Activated CD4-positive, alpha-beta T cell treated with anti-CD3 and anti-CD28 coated beads, Interleukin-10, Interleukin-2, amounts not matched to agents 100 ng/mL and 50 ng/mL, durations not matched to agents 16 hours and 8 hours (primary cell): ENCODE measurements around the gene SUCLA2.
A peak's percentile ranks its signal among the peaks of the same experiment; 100 is the strongest.
"Not testable (repeated sequence)": the region's sequence is repeated elsewhere in the genome, so short reads cannot be mapped to it uniquely, and the experiment has no call there.

Source experiments
- DNase-seq: peaks from one replicate; pipeline ENCODE4 v3.0.0-alpha.2; 2020

Gene SUCLA2

DNA sequence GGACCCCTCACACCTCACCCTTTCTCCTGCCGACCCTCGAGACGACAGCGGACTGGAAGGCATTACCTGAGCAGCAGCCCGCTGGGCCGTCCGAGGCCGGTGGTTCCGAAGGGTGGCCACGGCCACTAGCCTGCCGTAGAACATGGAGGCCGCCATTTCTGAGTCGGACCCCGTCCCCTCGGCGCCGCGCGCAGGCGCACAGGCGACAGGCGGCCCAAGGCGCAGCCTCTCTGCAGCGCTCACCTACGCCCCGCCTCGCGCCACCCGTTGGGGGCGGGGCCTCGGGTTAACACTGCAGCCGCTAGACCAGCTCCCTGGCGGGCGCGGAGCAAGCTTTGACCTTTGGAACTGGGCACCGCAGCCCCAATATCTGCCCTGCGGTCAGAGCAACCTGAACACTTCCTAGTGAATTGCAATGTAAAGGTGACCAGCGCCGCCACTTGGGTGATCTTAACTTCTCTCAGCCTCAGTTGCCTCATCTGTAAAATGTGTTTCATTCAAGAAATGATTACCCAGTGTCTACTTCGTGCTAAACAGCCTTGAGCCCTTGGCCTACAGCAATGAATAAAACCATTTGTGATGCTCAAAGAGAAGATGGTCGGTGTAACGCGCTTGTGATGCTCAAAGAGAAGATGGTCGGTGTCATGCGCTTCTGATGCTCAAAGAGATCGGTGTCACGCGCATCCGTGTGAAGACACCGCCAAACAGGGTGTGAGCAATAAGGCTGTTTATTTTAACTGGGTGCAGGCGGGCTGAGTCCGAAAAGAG, at the start of gene SUCLA2:
Gene SUCLA2, minus strand, starts transcription at position 160 of the 768 bp plus-strand sequence. Its CDS starts 4 bp downstream, at position 156.
- peak; percentile 97 for DNase-seq

DNA sequence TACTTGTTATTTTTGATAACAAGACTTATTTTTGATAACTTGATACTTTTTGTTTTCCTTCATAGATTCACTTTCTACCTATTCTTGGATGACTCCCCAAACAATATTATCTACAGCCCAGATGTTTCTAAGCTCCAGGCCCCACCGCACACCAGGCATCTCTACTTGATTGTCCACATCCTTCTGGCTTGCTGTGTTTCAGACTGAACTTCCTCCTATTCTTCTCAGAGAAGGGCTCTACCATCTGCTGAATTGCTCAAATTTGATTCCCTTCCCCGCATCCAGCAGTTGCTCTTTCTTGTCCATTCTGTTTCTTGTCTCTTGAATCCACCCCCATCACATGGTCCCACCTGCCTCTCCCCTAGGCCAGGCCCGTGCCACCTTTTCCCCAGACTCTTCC, 49.5 kb upstream of the SUCLA2 start:
- DNase-seq = no peak

DNA sequence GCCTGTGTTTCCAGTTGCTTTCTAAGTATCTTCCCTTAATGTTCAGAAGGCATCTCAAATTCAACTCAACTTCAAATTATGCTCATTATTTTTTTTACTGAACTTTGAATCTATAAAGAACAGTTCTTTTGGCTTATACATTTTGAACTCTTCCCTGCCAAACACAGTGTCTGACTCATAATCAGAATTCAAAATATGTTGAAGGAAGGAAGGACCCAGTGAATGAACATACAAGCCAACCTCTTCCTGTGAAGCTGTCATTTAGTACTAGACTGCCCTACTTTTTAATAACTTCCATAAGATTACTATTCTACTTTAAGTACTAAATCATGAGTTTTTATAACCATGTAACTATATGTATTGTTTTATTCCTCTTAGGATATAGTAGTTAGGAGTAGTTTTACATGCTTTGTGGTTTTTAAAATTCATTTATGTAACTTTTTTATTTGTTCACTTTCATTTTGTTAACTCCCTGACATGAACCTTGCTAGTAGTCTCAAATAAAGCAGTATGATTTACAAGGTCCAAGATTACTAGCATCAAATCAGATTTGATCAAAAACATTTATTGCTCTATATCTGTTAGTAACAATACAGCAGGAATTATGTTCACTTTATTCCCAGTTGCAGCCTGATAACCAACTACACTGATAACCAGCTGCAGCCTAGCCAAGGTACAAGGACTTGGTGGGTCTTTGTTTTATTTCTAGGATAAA, 42.9 kb upstream of the SUCLA2 start:
- DNase-seq = peak; percentile 61

DNA sequence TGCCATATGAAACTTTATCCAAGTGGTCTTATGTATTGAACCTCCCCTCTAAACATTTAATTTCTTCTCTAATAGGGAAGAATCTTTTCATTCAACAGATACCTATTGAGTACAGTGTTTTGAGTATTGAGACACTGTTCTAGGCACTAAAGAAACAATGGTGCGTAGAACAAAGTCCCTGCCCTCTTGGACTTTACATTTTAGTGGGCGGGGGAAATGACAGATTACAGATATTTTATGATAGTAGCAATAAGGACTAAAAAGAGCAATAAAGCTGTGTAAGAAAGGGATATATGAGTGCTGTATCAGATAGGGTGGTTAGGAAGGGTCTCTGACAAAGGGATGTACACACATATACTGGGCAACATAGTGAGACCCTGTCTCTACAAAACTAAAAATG, 41.8 kb upstream of the SUCLA2 start:
- DNase-seq = no peak

- no peak for DNase-seq
These were observed 39.8 kb upstream of the SUCLA2 start for GRCh38 chr13:48040896-48041295.

- DNase-seq = no peak
These were observed 39.0 kb upstream of the SUCLA2 start for GRCh38 chr13:48040049-48040448.

DNA sequence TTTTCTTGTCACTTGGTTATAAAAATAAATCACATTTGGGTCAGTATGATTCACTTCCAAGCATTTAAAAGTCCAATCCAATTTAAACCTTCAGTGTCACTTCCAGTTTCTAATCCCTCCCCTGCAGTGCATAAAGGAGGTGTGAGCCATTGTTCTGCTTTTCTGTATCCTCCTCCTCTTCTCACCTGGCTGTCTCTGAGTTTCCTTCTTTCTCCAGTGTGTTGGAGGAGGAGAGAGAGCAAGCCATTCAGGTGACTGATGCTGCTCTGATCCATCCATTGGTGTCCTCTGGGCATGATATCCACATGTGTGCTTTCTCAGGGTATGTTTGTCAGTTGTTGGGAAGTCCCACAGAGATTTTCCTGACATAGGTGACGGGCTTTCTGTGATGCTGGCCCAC, 37.7 kb upstream of the SUCLA2 start:
- no peak for DNase-seq

DNA sequence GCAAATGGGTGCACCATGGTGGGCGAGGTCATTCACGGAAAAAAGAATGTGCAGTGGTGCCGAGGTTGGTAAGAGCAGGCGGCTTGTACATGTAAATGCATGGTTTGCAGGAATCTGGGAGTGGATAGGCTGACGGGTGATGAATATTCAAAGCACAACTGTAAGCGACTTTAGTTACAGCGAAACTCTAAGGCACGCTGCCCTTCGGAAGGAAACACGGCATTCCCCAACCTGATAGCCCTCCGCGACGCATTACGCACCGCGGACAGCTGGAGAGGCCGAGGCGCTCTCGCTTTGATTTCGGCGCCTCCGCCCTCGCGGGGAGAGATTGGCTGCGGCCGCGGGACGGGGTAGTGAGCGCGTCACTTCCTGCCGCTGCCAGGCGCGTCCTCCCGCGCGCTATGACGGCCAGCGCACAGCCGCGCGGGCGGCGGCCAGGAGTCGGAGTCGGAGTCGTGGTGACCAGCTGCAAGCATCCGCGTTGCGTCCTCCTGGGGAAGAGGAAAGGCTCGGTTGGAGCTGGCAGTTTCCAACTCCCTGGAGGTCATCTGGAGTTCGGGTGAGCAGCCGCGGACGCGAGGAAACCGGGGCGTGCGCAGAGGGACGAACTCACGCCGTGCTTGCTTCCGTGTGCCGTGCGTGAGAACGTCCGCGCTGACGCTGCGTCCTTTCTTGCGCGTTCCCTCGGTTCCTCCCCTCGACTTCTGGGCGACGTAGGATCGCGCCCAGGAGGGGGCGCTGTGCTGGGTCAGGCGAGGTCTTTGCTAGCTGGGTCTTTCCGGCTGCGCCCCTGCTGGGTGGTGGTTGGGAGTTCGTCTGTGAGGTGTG, 36.5 kb upstream of the SUCLA2 start, which contains the start of gene NUDT15:
Gene NUDT15, plus strand, starts transcription at position 381 of the 828 bp plus-strand sequence. Its CDS starts 21 bp downstream, at position 402.
- DNase-seq = peak; percentile 97

DNA sequence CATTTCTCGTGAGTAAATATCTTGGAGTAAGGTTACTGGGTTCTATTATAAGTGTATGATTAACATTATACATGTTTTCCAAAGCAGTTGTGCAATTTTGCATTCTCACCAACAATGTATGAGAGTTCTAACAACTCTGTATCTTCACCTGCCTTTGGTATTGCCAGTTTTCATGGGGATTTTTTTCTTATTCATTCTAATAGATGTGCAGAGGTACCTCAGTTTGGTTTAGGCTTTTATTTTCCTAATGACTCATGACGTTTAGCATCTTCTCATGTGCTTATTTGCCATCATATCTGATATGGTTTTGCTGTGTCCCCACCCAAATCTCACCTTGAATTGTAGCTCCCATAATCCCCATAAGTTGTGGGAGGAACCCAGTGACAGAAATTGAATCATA, 28.8 kb upstream of the SUCLA2 start:
- DNase-seq = no peak

GRCh38 chr13:48028066-48028465, 27.0 kb upstream of the SUCLA2 start:
- DNase-seq = no peak

DNA sequence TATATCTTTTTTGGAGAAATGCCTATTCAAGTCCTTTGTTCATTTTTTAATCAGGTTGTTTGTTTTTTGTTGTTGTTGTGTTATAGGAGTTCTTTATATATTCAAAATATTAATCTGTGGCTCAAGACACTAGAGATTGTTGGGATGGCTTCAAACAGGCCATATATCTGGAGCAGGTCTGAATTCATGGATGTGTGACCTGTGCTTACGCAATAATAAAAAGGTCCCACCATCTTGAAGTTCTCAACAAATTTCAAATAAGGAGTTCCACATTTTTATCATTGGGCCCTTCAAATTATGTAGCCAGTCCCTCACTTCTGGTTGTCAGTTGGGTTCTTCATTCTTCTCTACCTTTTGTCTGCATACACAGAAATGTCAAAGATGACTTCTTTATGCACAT, 18.7 kb upstream of the SUCLA2 start:
- DNase-seq = no peak

GRCh38 chr13:48018637-48019036, 17.6 kb upstream of the SUCLA2 start:
- DNase-seq = no peak

DNA sequence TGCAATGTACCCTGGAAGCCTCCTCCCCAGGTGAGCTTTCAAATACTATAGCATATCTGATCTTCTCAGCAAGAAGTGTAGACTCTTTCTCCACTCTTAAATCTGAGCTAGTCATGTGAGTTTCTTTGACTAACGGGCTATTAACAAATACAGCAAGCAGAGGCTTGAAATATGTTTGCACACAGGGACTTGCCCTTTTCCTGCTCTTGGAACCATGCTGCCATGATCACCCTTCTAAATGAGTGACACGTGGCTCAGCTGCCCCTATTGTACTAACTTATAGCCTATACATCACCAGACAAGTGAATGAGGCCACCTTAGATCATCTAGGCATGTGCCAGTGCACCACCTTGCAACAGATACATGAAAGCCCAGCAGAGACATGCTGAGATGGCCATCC, 13.3 kb upstream of the SUCLA2 start:
- DNase-seq = no peak

DNA sequence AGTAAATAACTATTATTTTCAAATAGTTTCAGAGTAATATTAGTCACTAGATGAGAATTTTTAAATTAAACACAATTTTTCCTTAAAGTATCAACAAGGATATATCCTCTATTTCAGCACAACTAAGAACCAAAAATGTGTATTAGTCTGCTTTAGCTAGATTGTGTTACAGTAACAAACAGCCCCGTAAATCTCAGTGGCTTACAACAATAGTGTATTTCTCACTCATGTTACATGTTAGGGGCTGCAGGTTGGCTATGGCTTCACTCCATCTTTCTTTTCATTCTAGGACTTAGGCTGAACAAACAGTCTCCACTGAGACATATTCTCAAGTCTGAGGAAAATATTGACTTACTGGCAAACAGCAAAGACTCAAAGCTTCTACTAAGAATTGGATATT, 11.6 kb upstream of the SUCLA2 start:
- no peak for DNase-seq

GRCh38 chr13:48010698-48011097, 9.6 kb upstream of the SUCLA2 start:
- no peak for DNase-seq

DNA sequence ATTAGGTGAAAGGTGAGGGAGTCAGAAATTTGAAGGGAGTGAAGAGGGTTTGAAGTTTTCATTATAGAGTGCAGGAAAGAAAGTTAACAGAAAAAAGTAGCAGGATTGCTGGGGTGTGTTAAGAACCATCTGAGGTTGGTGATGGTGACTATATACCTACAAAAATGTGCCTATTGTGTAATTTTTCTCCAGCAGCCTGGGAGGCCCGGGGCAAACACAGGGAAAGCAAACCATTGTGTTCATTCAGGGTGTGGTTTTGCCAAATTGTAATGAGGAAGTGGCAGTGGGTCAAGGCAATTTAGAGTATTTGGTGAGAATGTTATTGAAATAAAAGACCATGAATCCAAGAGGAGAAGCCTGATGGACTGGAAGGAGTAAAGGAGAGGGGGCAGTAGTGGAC, 8.2 kb upstream of the SUCLA2 start:
- DNase-seq = no peak

GRCh38 chr13:48006396-48006795, 5.3 kb upstream of the SUCLA2 start:
- DNase-seq = no peak

DNA sequence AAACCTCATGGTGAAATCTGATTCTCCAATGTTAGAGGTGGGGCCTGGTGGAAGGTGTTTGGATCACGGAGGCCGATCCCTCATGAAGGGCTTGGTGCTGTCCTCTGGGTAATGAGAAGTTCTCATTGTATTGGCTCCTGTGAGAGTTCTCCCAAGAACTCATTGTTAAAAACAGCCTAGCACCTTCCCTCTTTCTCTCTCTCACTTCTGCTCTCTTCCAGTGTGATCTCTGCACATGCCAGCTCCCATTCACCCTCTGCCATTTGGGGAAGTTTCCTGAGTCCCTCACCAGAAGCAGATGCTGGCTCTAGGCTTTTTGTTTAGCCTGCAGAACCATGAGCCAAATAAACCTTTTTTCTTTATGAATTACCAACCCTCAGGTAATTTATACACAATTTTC, 3.1 kb upstream of the SUCLA2 start:
- DNase-seq = no peak

DNA sequence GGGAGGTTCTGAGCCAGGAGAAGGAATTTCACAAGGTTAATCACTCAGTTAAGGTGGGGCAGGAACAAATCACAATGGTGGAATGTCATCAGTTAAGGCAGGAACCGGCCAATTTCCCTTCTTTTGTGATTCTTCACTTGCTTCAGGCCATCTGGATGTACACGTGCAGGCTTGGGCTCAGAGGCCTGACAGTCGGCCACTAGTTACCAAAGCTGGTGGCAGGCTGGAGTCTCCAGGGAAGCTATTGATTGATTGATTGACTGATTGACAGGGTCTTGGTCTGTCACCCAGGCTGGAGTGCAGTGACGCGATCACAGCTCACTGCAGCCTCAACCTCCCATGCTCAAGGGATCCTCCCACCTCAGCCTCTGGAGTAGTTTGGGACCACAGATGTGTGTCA, 926 bp upstream of the SUCLA2 start:
- not testable (repeated sequence) for DNase-seq

GRCh38 chr13:48000559-48001113, 437 bp downstream of the SUCLA2 start:
- DNase-seq = no peak

DNA sequence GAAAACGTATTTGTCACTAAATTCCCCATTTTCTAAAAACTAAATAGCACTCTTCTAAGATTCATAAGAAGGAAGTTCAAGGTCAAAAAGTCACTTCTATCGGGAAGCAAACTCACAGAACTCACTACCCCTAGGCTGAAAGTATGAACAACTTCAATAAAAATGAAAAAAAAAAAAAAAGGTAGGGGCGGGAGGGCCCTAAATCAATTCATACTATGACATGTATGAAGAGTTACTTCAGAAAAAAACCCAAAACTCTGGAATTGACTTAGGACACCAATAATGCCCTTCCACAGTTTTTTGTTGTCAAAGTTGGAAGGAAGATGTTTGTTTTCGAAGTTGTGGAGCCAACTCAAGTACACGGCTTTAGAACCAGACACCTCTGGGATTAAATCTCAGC, 1.1 kb downstream of the SUCLA2 start:
- no peak for DNase-seq

- no peak for DNase-seq
These were observed 3.7 kb downstream of the SUCLA2 start for GRCh38 chr13:47997384-47997783.

- no peak for DNase-seq
These were observed 9.2 kb downstream of the SUCLA2 start for GRCh38 chr13:47991859-47992258.
